ENCODE data around the gene OGA. TPM values are rescaled to one million over a fixed set of nuclear protein-coding genes. Genes with fewer than 3 reads are reported as not detected.

Gene OGA
- total and polyA plus RNA-seq, 2 of the 8 experiments (the other 6 are each of a cell fraction or from before 2014, with no cell fraction given), result 31.2 to 107 TPM

DNA sequence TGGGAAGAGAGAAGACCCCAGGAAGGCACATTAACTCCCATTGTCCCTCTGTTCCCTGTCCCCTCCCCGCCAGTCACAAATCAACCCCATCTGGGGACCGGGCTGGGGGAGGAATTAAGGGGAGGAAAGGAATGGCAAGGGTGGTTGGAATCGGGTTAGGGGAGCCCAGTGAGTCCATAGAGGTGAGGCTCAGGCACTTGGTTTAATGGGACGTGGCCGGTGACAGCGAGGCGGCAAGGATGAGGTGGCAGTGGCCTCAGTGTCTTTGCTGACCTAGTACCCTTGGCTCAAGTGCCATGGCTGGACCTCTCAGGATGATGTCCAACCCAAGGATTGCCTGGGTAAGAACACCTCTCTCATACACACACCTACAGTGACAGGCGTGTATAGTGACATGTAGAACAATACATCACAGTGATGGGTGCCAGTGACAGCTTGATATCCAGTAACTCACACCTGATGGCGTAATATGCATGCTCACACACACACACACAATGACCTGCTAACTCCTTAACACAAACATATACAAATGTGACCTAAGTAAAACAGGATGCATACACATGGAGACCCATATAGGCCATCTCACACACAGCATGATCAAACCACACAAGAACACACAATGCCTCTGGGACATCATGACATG, 13.0 kb upstream of the OGA start (continued):
- TF ChIP-seq NRF1 (IDR thresholded peaks at IDR 0.05; ENCODE audit: low read depth, low read length), result no peak
- TF ChIP-seq CREB1 (IDR thresholded peaks at IDR 0.05), result no peak
- no peak for TF ChIP-seq TBP (IDR thresholded peaks at IDR 0.05; ENCODE audit: low read depth, low read length)
- no peak for TF ChIP-seq SP1 (IDR thresholded peaks at IDR 0.05; ENCODE audit: low read depth, low read length)
- TF ChIP-seq, protein P1, sequence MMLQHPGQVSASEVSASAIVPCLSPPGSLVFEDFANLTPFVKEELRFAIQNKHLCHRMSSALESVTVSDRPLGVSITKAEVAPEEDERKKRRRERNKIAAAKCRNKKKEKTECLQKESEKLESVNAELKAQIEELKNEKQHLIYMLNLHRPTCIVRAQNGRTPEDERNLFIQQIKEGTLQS (IDR thresholded peaks at IDR 0.05; ENCODE audit: insufficient read depth, low read depth, low read length), result no peak
- TF ChIP-seq KDM5A (IDR thresholded peaks at IDR 0.05; ENCODE audit: low read length), result no peak
- TF ChIP-seq SUZ12 (IDR thresholded peaks at IDR 0.05; ENCODE audit: low read length), result no peak
- TF ChIP-seq, protein P2, sequence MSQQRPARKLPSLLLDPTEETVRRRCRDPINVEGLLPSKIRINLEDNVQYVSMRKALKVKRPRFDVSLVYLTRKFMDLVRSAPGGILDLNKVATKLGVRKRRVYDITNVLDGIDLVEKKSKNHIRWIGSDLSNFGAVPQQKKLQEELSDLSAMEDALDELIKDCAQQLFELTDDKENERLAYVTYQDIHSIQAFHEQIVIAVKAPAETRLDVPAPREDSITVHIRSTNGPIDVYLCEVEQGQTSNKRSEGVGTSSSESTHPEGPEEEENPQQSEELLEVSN (IDR thresholded peaks at IDR 0.05), result no peak
- TF ChIP-seq GABPA (IDR thresholded peaks at IDR 0.05; ENCODE audit: borderline replicate concordance, insufficient read depth, low read length), result no peak

Measured in H1 (cell line).